GM19238 (cell line): Measurements from ENCODE around the gene KRTAP17-1.
"Not testable (repeated sequence)": the region's sequence is repeated elsewhere in the genome, so short reads cannot be mapped to it uniquely, and the experiment has no call there.

Experiments
- DNase-seq: peaks from one replicate; pipeline ENCODE4 v3.0.0; 2011; ENCODE audit warnings: low spot score; ENCODE audit not compliant: insufficient read length

KRTAP17-1 gene

GRCh38 chr17:41304091-41304490, 11.4 kb downstream of the KRTAP17-1 start:
- DNase-seq, result no peak

GRCh38 chr17:41302981-41303380, 12.5 kb downstream of the KRTAP17-1 start:
- DNase-seq, result no peak

GRCh38 chr17:41301916-41302901, 13.3 kb downstream of the KRTAP17-1 start, which contains the start of gene KRTAP29-1:
Gene KRTAP29-1 (minus strand): TSS chr17:41302851. CDS start chr17:41302851, 0 bp downstream.
- no peak for DNase-seq

GRCh38 chr17:41301204-41301790, 14.2 kb downstream of the KRTAP17-1 start:
- no peak for DNase-seq

GRCh38 chr17:41298458-41299135, 16.9 kb downstream of the KRTAP17-1 start:
- DNase-seq, result no peak

- no peak for DNase-seq
Measured at GRCh38 chr17:41296846-41297245, 18.7 kb downstream of the KRTAP17-1 start.

- no peak for DNase-seq
Measured at GRCh38 chr17:41294016-41294415, 21.5 kb downstream of the KRTAP17-1 start.

GRCh38 chr17:41287050-41287449, 28.5 kb downstream of the KRTAP17-1 start:
- DNase-seq, result no peak

- no peak for DNase-seq
Measured at GRCh38 chr17:41284546-41284945, 31.0 kb downstream of the KRTAP17-1 start.

GRCh38 chr17:41284043-41284442, 31.5 kb downstream of the KRTAP17-1 start:
- DNase-seq, result no peak

GRCh38 chr17:41278176-41278955, 37.1 kb downstream of the KRTAP17-1 start:
- no peak for DNase-seq

- DNase-seq, result not testable (repeated sequence)
Measured at GRCh38 chr17:41275648-41276190, 39.8 kb downstream of the KRTAP17-1 start, which contains the start of gene KRTAP9-7. Gene KRTAP9-7 (plus strand): TSS chr17:41275698. CDS start chr17:41275698, 0 bp downstream.

GRCh38 chr17:41271858-41272257, 43.7 kb downstream of the KRTAP17-1 start:
- DNase-seq, result no peak

- not testable (repeated sequence) for DNase-seq
Measured at GRCh38 chr17:41271323-41271722, 44.2 kb downstream of the KRTAP17-1 start.

GRCh38 chr17:41267711-41268110, 47.8 kb downstream of the KRTAP17-1 start:
- DNase-seq, result no peak

- no peak for DNase-seq
Measured at GRCh38 chr17:41265078-41265477, 50.4 kb downstream of the KRTAP17-1 start, which contains the start of gene KRTAP9-6. Gene KRTAP9-6 (plus strand): TSS chr17:41265378. CDS start chr17:41265378, 0 bp downstream.
